DMS153 treated with DMSO at 0.1 percent for 48 hours (cell line): ENCODE measurements around the gene PTPN2.
"Not testable (repeated sequence)": the region's sequence is repeated elsewhere in the genome, so short reads cannot be mapped to it uniquely, and the experiment has no call there.

Experiments
- DNase-seq: peaks from one replicate; lab custom pipeline; 2025; ENCODE audit not compliant: unreplicated experiment; lab: John Stamatoyannopoulos, UW

Gene PTPN2

DNA sequence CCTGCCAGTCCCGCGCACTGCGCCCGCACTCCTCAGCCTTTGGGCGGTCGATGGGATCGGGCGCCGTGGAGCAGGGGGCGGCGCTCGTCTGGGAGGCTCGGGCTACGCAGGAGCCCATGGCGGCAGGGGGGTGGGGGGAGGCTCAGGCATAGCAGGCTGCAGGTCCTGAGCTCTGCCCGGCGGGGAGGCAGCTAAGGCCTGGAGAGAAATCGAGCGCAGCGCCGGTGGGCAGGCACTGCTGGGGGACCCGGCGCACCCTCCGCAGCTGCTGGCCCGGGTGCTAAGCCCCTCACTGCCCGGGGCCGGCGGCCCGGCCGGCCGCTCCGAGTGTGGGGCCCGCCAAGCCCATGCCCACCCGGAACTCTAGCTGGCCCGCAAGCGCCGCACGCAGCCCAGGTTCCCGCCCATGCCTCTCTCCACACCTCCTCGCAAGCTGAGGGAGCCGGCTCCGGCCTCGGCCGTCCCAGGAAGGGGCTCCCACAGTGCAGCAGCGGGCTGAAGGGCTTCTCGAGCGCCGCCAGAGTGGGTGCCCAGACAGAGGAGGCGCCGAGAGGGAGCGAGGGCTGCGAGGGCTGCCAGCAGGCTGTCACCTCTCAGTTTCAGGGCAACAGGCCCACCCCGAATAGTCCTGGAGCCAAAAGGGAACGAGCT, 107.1 kb downstream of the PTPN2 start:
- DNase-seq, result no peak

- DNase-seq, result not testable (repeated sequence)
Observed at GRCh38 chr18:12776415-12776814, 107.6 kb downstream of the PTPN2 start.

DNA sequence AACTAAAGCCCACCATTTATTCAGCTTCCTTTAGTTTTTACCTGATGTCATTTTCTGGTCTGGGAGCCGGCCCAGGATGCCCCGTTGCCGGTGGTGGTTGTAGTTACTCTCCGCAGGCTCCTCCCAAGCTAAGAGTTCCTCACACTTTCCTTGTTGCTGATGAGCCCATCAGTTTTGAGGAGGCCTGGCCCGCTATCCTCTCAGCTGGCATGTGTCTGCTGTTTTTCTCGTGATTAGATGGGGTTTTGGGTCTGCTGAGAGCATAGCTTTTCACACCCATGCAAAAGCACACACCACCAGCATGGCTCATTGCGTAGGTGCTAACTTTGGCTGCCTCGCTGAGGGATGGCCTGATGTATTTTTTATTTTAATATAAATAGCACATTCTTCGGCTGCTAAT, 109.1 kb downstream of the PTPN2 start:
- no peak for DNase-seq

GRCh38 chr18:12773369-12773768, 110.7 kb downstream of the PTPN2 start:
- DNase-seq, result no peak

- no peak for DNase-seq
Observed at GRCh38 chr18:12772111-12772510, 111.9 kb downstream of the PTPN2 start.

DNA sequence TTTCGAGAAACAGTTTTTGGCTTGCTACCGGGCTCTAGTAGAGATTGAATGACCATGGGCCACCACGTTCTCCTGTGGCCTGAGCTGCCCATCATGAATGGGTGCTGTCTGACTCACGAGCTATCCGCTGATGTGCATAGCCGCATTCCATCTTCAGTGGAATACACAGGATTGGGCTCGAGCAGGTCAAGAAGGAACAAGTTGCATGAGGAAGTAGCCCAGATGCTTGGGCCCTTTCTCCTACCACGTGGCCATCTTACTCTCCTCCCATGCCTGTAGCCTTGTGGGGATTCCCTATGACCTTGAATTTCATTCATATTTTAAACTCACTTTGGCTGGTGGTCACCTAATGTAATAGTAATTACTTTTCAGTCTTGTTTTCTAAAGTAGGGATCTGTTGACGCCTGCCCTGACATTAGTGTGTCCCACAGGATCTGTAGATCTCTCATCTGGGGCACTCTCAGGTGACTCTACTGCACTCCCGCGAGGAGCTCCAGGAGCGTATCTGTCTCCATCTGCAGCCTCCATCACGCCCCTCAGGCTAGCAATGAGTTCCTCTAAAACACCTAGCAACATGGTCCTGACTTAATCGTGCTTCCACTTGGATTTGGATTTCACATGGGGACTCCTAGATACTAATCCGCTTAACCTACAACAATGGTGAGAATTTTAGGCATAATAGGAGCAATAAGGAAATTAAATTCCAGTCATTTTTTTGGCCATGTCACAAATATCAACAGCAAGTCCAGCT, 113.4 kb downstream of the PTPN2 start:
- DNase-seq, result no peak

- DNase-seq, result no peak
Observed at GRCh38 chr18:12769644-12770440, 114.2 kb downstream of the PTPN2 start.

DNA sequence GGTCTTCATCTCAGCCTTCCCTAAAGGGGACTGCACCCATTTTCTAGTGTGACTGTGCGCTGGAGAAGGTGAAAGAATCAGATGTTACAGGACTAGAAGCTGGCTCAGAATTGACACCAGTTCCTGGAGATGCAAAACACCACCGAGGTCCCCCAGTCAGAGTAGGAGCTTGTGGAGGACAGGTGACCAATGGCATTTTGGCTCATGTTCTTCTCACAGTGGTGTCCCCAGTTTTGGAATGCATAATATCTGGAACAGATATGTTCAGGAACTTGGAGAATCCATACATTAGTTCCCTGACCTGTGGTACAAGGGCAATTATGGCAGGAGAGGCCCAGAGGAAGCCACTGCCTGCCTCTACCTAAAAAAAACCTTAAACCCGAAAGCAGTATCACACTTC, 114.9 kb downstream of the PTPN2 start:
- no peak for DNase-seq

- no peak for DNase-seq
Observed at GRCh38 chr18:12768625-12769024, 115.4 kb downstream of the PTPN2 start.

DNA sequence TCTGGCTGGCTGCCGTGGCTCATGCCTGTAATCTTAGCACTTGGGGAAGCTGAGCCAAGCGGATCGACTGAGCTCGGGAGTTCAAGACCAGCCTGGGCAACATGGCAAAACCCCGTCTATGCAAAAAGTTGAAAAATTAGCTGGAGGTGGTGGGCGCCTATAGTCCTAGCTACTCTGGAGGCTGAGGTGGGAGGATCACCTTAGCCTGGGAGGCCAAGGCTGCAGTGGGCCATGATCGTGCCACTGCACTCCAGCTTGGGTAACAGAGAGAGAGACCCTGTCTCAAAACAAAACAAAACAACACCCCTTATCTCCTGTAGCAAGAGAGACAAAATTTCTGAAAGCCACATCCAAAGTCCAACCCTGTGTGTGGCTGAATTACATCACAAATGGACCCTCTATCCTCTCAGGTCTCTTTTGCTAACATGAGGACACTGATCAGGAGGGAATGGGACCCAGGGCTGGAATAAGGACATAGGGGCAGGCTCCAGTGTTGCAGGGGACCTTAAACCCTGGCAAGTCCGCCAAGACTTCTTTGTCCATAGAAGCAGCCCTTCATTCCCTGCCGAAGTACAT, 116.4 kb downstream of the PTPN2 start:
- DNase-seq, result no peak

GRCh38 chr18:12766986-12767433, 117.0 kb downstream of the PTPN2 start:
- DNase-seq, result no peak

DNA sequence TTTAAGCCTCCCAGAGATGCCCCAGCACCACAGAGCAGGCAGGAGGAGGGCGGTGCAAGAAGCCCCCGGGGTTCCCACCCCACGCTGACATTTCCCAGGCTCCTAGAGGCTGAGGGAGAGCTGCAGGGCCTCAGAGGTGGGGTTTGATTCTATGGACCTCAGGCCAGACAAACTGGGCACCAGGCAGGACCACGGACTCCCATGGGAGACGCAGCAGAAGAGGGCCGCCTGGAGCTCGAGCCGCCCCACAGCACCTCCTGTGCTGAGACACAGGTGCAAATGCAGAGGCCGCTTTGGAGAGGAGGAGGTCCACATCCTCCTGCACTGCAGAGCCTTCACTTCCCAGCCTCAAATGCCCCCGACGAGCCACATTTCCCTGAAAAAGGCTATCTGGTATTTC, 118.5 kb downstream of the PTPN2 start:
- no peak for DNase-seq

DNA sequence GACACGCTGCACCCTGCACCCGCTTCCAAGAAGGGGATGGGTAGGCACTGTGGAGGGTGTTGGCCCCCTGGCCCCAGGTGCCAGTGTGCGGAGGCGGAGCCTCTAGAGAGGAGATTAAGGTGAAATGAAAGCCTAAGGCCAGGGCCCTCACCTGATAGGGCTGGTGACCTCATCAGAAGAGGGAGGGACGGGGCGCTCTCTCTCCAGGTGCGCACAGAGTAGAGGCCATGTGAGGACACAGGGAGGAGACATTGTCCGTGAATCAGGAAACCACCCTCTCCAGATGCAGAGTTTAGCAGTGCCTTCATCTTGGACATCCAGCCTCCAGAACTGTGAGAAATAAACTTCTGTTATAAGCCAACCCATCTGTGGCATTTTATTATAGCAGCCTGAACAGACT, 118.9 kb downstream of the PTPN2 start:
- DNase-seq, result no peak

GRCh38 chr18:12758566-12758965, 125.5 kb downstream of the PTPN2 start:
- not testable (repeated sequence) for DNase-seq

GRCh38 chr18:12756619-12757239, 127.3 kb downstream of the PTPN2 start:
- not testable (repeated sequence) for DNase-seq

- not testable (repeated sequence) for DNase-seq
Observed at GRCh38 chr18:12755606-12756005, 128.4 kb downstream of the PTPN2 start.

DNA sequence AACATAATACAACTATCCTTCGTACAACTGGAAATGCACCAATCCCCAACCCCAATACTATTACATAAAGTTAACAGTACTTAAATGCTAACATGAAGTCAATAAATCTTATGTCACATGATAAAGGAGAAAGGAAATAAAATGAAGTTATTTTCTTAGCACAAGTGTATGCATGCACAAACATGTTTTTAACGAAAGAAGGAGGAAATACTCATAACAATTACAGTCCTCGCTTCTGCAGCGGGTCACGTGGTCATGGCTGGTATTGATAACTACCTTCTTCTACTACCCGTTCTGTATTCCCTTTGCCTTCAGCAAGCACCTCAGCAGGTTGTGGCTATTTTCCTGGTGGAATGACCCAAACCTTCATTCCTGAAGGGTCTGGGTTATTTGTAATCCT, 129.5 kb downstream of the PTPN2 start:
- no peak for DNase-seq

DNA sequence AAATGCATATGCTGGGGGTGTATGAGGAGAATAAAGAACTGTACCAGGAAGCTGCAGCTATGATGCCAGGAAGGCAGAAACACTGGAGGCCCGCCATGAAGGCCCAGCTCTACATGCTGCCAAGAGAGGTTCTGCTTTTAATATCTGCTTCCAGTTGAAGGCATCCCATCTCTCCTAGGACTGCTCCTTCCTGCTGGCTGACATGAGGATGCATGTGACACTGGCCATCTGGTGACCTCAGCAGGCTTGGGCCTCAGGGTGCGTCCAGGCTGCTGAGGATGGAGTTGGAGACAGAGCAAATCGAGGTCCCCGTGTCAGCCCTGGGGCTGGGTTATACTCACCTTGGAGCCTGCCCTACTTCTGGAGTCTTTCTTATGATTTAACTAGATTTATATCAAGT, 132.1 kb downstream of the PTPN2 start:
- DNase-seq, result no peak

DNA sequence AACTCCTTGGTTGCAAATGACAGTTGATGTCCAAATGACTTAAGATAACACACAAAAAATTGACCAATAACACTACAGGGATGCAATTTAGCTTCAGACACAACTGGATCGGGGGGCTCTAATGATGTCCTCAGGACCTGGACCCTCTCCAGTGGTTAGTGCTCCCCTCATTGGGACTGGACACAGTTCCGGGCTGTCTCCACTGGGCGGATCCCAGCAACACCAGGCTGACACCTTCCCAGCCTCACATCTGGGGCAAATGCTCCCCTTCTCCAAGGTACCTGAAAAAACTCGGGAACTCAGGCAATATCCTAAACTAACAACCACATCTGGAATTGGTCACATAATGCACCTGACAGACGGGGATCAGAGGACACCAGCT, 132.5 kb downstream of the PTPN2 start:
- DNase-seq, result no peak

- no peak for DNase-seq
Observed at GRCh38 chr18:12750715-12751502, 133.1 kb downstream of the PTPN2 start.
